A549 (cell line): ENCODE data around the gene STIMATE. TPM values are rescaled to one million over a fixed set of nuclear protein-coding genes. Genes with fewer than 3 reads are reported as not detected.

Experiments used
- ATAC-seq, 2 experiments: fragments of 200-7000 bp in 1 of 2; fragments of >200 bp in 1 of 2; cut with Nextera tagmentation in 1 of 2; cut with Tn5 transposase in 1 of 2; 3 replicates each; pipeline versions ENCODE4 v1.8.0 to v1.9.1; 2018 to 2020; ENCODE audit warnings: mild to moderate bottlenecking in 1 of 2, moderate library complexity in 1 of 2
- CTCF ChIA-PET: fragments of 300-600 bp; sonication (Branson Sonifier 250); formaldehyde crosslinking; extraction: SDS; loops from one replicate; lab custom pipeline; 2021; ENCODE audit warnings: antibody characterized with exemption, inconsistent platforms; lab: Yijun Ruan, JAX
- POLR2A ChIA-PET: fragments of 350-600 bp; formaldehyde crosslinking; extraction: SDS; loops from one replicate; lab custom pipeline; 2021; ENCODE audit warnings: antibody characterized with exemption, inconsistent platforms; lab: Yijun Ruan, JAX
- DNase-seq, 2 experiments: peaks; one replicate each; pipeline versions ENCODE4 v3.0.0 to v3.0.0-alpha.2; 2011 to 2016; ENCODE audit warnings: low read depth in 1 of 2, low spot score in 1 of 2
- FAIRE-seq: peaks from 2 replicates; lab custom pipeline; 2011; peaks lifted over from hg19 to GRCh38; lab: Jason Lieb, UNC
- H3K27ac ChIP-seq, 2 experiments: fragments of >200 bp; sonication (Bioruptor Twin); formaldehyde crosslinking; 3 replicates each; pipeline ENCODE4 v1.5.1; 2016 to 2017
- H3K4me1 ChIP-seq: fragments of >200 bp; sonication (Bioruptor Twin); formaldehyde crosslinking; 3 replicates; pipeline ENCODE4 v1.6.1; 2016
- H3K4me2 ChIP-seq: fragments of >200 bp; sonication (Bioruptor Twin); formaldehyde crosslinking; 3 replicates; pipeline ENCODE4 v1.6.1; 2016
- H3K4me3 ChIP-seq: fragments of >200 bp; sonication (Bioruptor Twin); formaldehyde crosslinking; 3 replicates; pipeline ENCODE4 v1.5.1; 2016
- H3K9me3 ChIP-seq: fragments of >200 bp; sonication (Bioruptor Twin); formaldehyde crosslinking; 3 replicates; pipeline ENCODE4 v1.6.1; 2016
- BHLHE40 ChIP-seq: IDR thresholded peaks from 2 replicates; pipeline ENCODE4 v1.6.1; 2012; ENCODE audit warnings: low read depth, low read length, inconsistent platforms
- CHD4 ChIP-seq: fragments of 200-600 bp; sonication (generic); IDR thresholded peaks from 2 replicates; pipeline ENCODE4 v1.6.1; 2016; ENCODE audit warnings: antibody characterized with exemption, mild to moderate bottlenecking, borderline replicate concordance
- EHF ChIP-seq: fragments of 250-450 bp; sonication (Bioruptor Pico); IDR thresholded peaks from 2 replicates; pipeline ENCODE4 v1.5.0; 2020; ENCODE audit warnings: mild to moderate bottlenecking
- EP300 ChIP-seq, 2 experiments: fragments of >200 bp; sonication (Bioruptor Twin); formaldehyde crosslinking; IDR thresholded peaks; 2 replicates in 1 of 2; 3 replicates in 1 of 2; pipeline ENCODE4 v1.6.1; 2016 to 2017
- FOSL2 ChIP-seq, 2 experiments: fragments of 450-650 bp in 1 of 2; fragments of >200 bp in 1 of 2; sonication (Bioruptor Twin) in 1 of 2; formaldehyde crosslinking; IDR thresholded peaks; 2 replicates each; pipeline versions ENCODE4 v1.5.0 to v1.6.1; 2016 to 2020; ENCODE audit warnings: mild to moderate bottlenecking in 1 of 2, moderate library complexity in 1 of 2
- HOXB5 ChIP-seq: fragments of 250-450 bp; sonication (Bioruptor Pico); IDR thresholded peaks from 2 replicates; pipeline ENCODE4 v1.5.0; 2020; ENCODE audit warnings: mild to moderate bottlenecking, moderate library complexity
- JUNB ChIP-seq: fragments of >200 bp; sonication (Bioruptor Twin); formaldehyde crosslinking; IDR thresholded peaks from 2 replicates; pipeline ENCODE4 v1.6.1; 2016
- KDM1A ChIP-seq: fragments of 200-600 bp; sonication (generic); IDR thresholded peaks from 2 replicates; pipeline ENCODE4 v1.6.1; 2016; ENCODE audit warnings: low read depth, mild to moderate bottlenecking
- KDM5A ChIP-seq: fragments of 200-600 bp; sonication (generic); IDR thresholded peaks from 2 replicates; pipeline ENCODE4 v1.6.1; 2016; ENCODE audit warnings: antibody characterized with exemption, mild to moderate bottlenecking
- MAFK ChIP-seq: fragments of 450-650 bp; IDR thresholded peaks from 2 replicates; pipeline ENCODE4 v1.6.1; 2014; ENCODE audit not compliant: partially characterized antibody
- MAZ ChIP-seq: fragments of 150-350 bp; IDR thresholded peaks from 2 replicates; pipeline ENCODE4 v1.6.1; 2014; ENCODE audit warnings: antibody characterized with exemption, low read depth, low read length, borderline replicate concordance
- MYC ChIP-seq: IDR thresholded peaks from 2 replicates; pipeline ENCODE4 v1.6.1; 2012; ENCODE audit warnings: mild to moderate bottlenecking, inconsistent platforms, low read length, improper control_type of control experiment, borderline replicate concordance
- NPAS2 ChIP-seq: fragments of 250-450 bp; sonication (Bioruptor Pico); IDR thresholded peaks from 2 replicates; pipeline ENCODE4 v1.8.0; 2022; ENCODE audit warnings: mild to moderate bottlenecking, moderate library complexity, borderline replicate concordance
- NR3C1 ChIP-seq: fragments of >200 bp; sonication (Bioruptor Twin); formaldehyde crosslinking; IDR thresholded peaks from 3 replicates; pipeline ENCODE4 v1.6.1; 2017
- PHF8 ChIP-seq: fragments of 200-600 bp; sonication (generic); IDR thresholded peaks from 2 replicates; pipeline ENCODE4 v1.6.1; 2016; ENCODE audit warnings: low read depth, mild to moderate bottlenecking, antibody characterized with exemption, moderate library complexity, borderline replicate concordance
- POLR2A ChIP-seq: IDR thresholded peaks from 2 replicates; pipeline ENCODE4 v1.6.1; 2012; ENCODE audit warnings: mild to moderate bottlenecking, low read length
- POLR2AphosphoS2 ChIP-seq: conservative IDR thresholded peaks from 2 replicates; pipeline ENCODE4 v1.6.1; 2012; ENCODE audit warnings: low read length, improper control_type of control experiment, inconsistent platforms
- RAD21 ChIP-seq, 2 experiments: fragments of >200 bp in 1 of 2; sonication (Bioruptor Twin) in 1 of 2; formaldehyde crosslinking in 1 of 2; IDR thresholded peaks in 1 of 2; conservative IDR thresholded peaks in 1 of 2; 2 replicates in 1 of 2; 3 replicates in 1 of 2; pipeline ENCODE4 v1.6.1; 2012 to 2018; ENCODE audit warnings: inconsistent platforms in 1 of 2
- RARB ChIP-seq: fragments of 250-450 bp; sonication (Bioruptor Pico); IDR thresholded peaks from 2 replicates; pipeline ENCODE4 v1.8.0; 2021; ENCODE audit warnings: mild to moderate bottlenecking, moderate library complexity
- RCOR1 ChIP-seq: fragments of 150-350 bp; IDR thresholded peaks from 2 replicates; pipeline ENCODE4 v1.6.1; 2014; ENCODE audit warnings: antibody characterized with exemption, low read length, low read depth
- TFCP2L1 ChIP-seq: fragments of 250-450 bp; sonication (Bioruptor Pico); IDR thresholded peaks from 2 replicates; pipeline ENCODE4 v1.5.0; 2021; ENCODE audit warnings: mild to moderate bottlenecking
- TP53 ChIP-seq: fragments of 250-450 bp; sonication (Bioruptor Pico); IDR thresholded peaks from 2 replicates; pipeline ENCODE4 v1.5.0; 2021; ENCODE audit warnings: mild to moderate bottlenecking, moderate library complexity
- ZFP36 ChIP-seq: fragments of 450-650 bp; IDR thresholded peaks from 2 replicates; pipeline ENCODE4 v1.6.1; 2014; ENCODE audit warnings: borderline replicate concordance; ENCODE audit not compliant: partially characterized antibody
- whole genome bisulfite sequencing: methylation state at CpG from one replicate; pipeline ENCODE4 v1.1.6; 2017; ENCODE audit errors: missing lambda C conversion rate; 5-methylcytosine and 5-hydroxymethylcytosine counted together
- polyA plus RNA-seq, 4 experiments: library from polyadenylated mRNA; depleted of rRNA in 3 of 4; stranded (reverse); fragments of >200 nt; fragmentation: RNase III in 1 of 4; extraction: RNeasy Plus Mini Kit Qiagen cat#74134 plus additional on column Dnase treatment in 1 of 4; gene quantifications; 2 replicates in 3 of 4; 3 replicates in 1 of 4; pipeline ENCODE4 v1.2.3, GENCODE V29; 2011 to 2017
- TF ChIP-seq, protein P1 (sequence below): fragments of >200 bp; sonication (Bioruptor Twin); formaldehyde crosslinking; IDR thresholded peaks from 2 replicates; pipeline ENCODE4 v1.6.1; 2016
- TF ChIP-seq, protein P2 (sequence below): fragments of >200 bp; sonication (Bioruptor Twin); formaldehyde crosslinking; IDR thresholded peaks from 3 replicates; pipeline ENCODE4 v1.6.1; 2016
- TF ChIP-seq, protein P3 (sequence below): fragments of 250-450 bp; sonication (Bioruptor Pico); IDR thresholded peaks from 2 replicates; pipeline ENCODE4 v1.5.0; 2021; ENCODE audit warnings: mild to moderate bottlenecking, moderate library complexity, borderline replicate concordance
- TF ChIP-seq, protein P4 (sequence below): fragments of 250-450 bp; sonication (Bioruptor Pico); IDR thresholded peaks from 2 replicates; pipeline ENCODE4 v1.5.0; 2020; ENCODE audit warnings: low read depth, mild to moderate bottlenecking, moderate library complexity

The STIMATE gene
- polyA plus RNA-seq, 2 of the 4 experiments (the other 2 are of a cell fraction), result 5.2 to 5.5 TPM

DNA sequence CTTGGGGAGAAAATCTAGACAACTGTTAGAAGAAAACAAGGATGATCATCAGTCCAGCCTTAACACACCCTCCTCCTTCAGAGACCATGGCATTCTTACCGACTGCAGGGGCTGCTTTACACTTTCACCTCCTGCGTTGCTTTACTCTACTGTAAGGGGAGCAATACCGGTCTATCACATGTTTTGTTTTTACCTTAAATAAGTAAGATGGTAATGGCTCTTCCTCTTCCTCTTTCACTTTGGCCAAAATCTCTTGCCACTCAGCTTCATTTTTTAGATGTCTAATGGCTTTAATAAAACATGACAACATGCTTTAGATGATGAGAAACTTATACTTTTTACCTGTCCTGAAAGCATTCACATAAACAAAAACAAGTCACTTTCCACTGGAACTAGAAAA, 33.4 kb upstream of the STIMATE start:
- no peak for ATAC-seq
- H3K9me3 ChIP-seq, result no peaks in the 10 kb centered on the region
- ChIA-PET POLR2A (no interaction called here), CTCF (interaction anchor here (1.2 kb wide), 1 partner anchor 77 kb away, joined by 4 read pairs; no protein-coding TSS in a partner anchor)
- H3K4me1 ChIP-seq, result 0 out of 3 replicates have a peak, but pooled peaks cover 3% of the 10 kb centered on the region
- no peak overlapping the region for H3K27ac ChIP-seq
- FAIRE-seq, result no peak
- H3K4me2 ChIP-seq, result no peak overlapping the region
- DNase-seq, result no peak
- WGBS, result 94% methylated on average over 3 of the region's 3 CpGs
- H3K4me3 ChIP-seq, result no peak overlapping the region
- TF ChIP-seq HOXB5 (CRISPR knock-in tag) (no peak), CHD4 (no peak), TP53 (CRISPR knock-in tag) (no peak), NR3C1 (no peak)
- TF ChIP-seq, protein P1, sequence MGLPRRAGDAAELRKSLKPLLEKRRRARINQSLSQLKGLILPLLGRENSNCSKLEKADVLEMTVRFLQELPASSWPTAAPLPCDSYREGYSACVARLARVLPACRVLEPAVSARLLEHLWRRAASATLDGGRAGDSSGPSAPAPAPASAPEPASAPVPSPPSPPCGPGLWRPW, result no peak
- TF ChIP-seq, protein P2, sequence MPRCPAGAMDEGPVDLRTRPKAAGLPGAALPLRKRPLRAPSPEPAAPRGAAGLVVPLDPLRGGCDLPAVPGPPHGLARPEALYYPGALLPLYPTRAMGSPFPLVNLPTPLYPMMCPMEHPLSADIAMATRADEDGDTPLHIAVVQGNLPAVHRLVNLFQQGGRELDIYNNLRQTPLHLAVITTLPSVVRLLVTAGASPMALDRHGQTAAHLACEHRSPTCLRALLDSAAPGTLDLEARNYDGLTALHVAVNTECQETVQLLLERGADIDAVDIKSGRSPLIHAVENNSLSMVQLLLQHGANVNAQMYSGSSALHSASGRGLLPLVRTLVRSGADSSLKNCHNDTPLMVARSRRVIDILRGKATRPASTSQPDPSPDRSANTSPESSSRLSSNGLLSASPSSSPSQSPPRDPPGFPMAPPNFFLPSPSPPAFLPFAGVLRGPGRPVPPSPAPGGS, result no peak
- TF ChIP-seq, all 56 proteins: peak for 0

DNA sequence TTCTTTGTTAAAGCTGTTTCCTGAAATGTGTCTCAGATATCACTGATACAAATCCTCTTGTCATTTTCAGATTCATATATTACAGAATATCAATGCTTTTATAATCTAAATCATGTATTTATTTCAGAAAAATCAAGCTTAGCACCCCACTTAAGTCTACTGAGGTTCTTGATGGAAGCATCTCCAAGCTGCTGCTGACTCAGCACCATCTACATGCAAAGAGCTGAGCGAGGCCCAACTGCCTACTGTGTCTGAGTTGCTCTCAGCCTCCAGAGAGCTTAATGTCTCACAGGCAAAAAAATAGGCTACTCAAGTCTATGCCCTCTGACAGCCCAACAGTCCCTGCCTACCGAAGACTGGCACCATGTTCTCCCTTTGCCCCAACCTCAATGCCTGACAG, 29.2 kb upstream of the STIMATE start:
- DNase-seq, result no peak
- no peak overlapping the region for H3K27ac ChIP-seq
- FAIRE-seq, result no peak
- ATAC-seq, result no peak
- no peak overlapping the region for H3K4me2 ChIP-seq
- 95% methylated on average over 2 of the region's 2 CpGs for WGBS
- TF ChIP-seq MAFK (peak; percentile 78), RARB (no peak)
- no peaks in the 10 kb centered on the region for H3K9me3 ChIP-seq
- ChIA-PET CTCF (interaction anchor here (0.6 to 1.9 kb wide), 2 partner anchors 8 to 106 kb away, joined by 3 to 4 read pairs; no protein-coding TSS in a partner anchor), POLR2A (no interaction called here)
- no peaks in the 10 kb centered on the region for H3K4me1 ChIP-seq
- H3K4me3 ChIP-seq, result no peak overlapping the region

DNA sequence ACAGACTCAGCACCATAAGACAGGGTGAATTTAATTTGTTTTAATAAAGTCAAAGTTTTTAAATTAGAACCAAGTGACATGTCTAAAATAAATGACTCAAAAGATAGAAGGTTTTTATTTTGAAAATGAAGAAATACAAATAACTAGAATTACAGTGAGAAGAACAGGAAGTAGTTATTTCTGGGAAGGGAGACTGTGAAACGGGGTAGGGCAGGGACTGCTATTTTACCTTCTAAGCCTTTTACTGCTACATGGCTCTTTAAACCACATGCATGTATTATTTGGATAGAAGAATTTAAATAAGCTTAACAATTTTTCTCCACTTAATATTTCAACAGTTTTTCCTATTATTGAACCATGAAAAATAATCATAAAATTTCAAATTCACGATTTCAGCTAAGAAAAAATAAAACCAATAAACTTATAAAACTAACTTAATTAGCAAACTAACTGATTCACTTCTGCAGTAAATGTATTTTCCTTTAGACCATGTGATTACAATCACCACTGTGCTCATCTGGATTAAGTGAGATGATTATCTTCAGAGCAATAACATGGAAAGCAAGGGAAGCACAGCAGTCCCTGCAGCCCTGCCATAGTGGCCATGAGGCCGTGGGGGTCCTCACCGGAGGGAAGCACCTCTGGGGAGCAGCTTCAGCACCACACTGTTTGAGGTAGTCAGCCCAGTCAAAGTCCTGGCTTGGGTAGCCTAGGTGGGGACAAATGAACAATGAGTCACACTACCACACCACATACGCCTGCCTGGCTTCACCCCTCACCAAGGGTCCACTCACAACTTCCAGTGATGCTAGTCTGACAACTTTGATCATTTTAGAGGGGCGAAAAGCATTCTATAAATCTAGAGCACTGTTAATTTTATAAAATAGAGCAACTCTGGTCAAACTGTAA, 28.3 kb upstream of the STIMATE start:
- H3K4me3 ChIP-seq, result no peak overlapping the region
- H3K27ac ChIP-seq, result no peak overlapping the region
- TF ChIP-seq POLR2AphosphoS2 (no peak), TFCP2L1 (no peak), JUNB (no peak), FOSL2 (IDR thresholded peaks at IDR 0.05) (no peak), FOSL2 (CRISPR knock-in tag; IDR thresholded peaks at IDR 0.05) (no peak), KDM1A (no peak), ZFP36 (no peak), BHLHE40 (no peak), POLR2A (no peak), PHF8 (no peak), NPAS2 (CRISPR knock-in tag) (no peak), RAD21 (conservative IDR thresholded peaks at IDR 0.05 in 1 of 2, IDR thresholded peaks at IDR 0.05 in 1 of 2) (no peak), MYC (no peak), MAZ (no peak), EHF (CRISPR knock-in tag) (no peak), EP300 (IDR thresholded peaks at IDR 0.05) (no peak), KDM5A (no peak), RCOR1 (no peak)
- TF ChIP-seq, protein P2, result no peak
- TF ChIP-seq, protein P3, sequence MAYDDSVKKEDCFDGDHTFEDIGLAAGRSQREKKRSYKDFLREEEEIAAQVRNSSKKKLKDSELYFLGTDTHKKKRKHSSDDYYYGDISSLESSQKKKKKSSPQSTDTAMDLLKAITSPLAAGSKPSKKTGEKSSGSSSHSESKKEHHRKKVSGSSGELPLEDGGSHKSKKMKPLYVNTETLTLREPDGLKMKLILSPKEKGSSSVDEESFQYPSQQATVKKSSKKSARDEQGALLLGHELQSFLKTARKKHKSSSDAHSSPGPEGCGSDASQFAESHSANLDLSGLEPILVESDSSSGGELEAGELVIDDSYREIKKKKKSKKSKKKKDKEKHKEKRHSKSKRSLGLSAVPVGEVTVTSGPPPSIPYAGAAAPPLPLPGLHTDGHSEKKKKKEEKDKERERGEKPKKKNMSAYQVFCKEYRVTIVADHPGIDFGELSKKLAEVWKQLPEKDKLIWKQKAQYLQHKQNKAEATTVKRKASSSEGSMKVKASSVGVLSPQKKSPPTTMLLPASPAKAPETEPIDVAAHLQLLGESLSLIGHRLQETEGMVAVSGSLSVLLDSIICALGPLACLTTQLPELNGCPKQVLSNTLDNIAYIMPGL (CRISPR knock-in tag), result no peak
- TF ChIP-seq, protein P4, sequence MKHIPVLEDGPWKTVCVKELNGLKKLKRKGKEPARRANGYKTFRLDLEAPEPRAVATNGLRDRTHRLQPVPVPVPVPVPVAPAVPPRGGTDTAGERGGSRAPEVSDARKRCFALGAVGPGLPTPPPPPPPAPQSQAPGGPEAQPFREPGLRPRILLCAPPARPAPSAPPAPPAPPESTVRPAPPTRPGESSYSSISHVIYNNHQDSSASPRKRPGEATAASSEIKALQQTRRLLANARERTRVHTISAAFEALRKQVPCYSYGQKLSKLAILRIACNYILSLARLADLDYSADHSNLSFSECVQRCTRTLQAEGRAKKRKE, result no peak
- H3K4me2 ChIP-seq, result no peak overlapping the region
- no peaks in the 10 kb centered on the region for H3K4me1 ChIP-seq
- FAIRE-seq (no peak), ATAC-seq (no peak), DNase-seq (no peak)
- ChIA-PET CTCF (interaction anchor here (0.6 to 1.9 kb wide), 2 partner anchors 9 to 105 kb away, joined by 3 to 4 read pairs; no protein-coding TSS in a partner anchor), POLR2A (no interaction called here)
- 73% methylated on average over 6 of the region's 6 CpGs for WGBS
- H3K9me3 ChIP-seq, result no peaks in the 10 kb centered on the region
